Measurements from ENCODE around the gene MIS18A.

Gene MIS18A

DNA sequence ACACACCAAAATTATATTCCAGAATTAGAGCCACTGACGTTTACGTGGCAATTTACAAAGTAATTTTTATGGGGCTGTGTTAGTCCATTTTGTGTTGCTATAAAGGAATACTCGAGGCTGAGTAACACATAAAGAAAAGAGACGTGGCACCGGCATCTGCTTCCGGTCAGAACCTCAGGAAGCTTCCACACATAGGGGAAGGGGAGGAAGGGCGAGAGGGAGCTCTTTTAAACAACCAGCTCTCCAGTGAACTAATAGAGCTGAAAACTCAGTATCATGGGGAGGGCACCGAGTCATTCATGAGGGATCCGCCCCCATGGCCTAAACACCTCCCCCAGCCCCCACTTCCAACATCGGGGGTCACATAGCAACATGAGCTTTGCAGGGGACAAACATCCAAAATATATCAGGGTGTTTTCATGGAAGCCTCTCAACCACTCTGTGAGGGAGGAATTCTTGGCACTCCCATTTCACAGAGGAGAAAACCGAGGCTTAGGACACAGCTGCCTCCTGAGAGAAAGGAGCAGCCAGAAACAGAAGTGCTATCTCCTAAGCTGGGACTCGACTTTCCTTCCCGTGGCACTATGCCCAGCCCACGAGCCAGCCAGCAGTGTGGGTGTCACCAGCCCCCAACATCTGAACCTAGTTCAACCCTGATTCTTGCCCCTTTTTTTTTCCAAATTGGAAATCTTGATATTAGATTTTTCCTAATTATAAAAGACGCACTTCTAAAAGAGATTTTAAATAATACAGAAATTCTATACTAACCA is 29.2 kb downstream of the MIS18A start:
- DNase-seq, result no peak

DNA sequence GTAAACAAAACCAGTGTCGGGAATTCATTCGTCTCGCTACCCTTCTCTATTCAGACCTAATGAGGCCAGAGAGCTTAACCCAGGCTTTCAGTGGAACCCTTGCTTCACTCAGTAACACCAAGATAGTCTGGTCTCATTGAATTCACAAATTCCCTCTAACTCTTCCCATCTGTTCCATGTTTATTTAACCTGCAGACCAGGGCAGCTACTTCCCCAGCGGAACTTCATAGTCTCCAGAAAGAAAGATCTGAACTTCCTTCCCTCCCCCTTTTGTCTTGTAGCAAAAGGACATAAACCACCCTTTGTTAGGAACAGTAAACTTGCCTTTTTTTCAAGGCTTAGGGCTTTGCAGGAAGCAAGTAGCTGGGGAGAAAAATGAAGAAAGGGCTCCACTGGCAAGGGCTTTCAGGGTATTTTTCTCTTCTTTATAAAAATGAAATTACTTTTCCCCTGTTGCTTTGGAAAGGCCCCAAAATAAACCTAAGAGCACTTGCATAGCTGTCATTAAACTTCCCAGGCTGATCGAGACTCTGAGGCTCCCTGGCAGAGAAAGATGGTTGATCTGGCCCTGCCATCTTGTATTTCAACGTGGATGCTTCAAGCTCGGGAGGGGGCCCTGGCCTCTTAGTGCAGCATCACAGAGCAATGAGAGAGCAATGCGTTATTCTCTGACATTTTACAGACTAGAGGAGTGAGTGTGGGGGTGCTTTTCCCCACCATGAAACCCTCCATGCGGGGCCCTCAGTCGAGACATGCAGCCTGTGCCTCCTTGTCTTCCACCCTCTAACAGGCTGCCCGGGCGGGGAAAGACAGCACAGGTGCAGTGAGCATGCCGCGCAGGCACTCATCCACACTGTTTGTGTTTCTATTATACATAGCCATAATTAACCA is 30.0 kb downstream of the MIS18A start:
- no peak for DNase-seq

DNA sequence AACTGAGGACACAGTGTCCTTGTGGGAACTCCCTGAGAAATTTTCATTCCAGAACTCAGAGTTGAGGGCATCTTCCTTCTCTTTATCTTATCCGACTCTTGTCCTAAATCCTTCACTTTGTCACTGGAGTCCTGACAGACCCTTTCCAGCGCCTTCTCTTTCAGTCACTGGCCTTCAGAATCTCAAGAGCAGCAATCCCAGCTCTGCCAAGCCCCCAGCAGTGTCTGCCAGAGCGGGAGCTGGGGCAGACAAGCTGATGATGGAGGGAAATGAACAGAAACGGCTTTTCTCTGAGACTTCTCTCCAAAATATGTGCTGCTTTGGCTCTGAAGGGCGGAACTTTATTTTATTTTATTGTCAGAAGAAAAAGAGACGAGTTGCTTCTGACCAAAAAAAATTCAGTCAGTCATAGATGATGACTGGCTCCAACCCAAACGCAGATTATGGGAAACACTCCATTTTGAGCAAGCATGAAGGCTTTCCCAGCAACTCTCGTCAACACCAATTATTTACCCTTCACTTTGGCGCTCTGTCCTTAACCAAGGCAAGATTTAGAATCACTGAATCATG is 32.2 kb downstream of the MIS18A start:
- no peak for DNase-seq

DNA sequence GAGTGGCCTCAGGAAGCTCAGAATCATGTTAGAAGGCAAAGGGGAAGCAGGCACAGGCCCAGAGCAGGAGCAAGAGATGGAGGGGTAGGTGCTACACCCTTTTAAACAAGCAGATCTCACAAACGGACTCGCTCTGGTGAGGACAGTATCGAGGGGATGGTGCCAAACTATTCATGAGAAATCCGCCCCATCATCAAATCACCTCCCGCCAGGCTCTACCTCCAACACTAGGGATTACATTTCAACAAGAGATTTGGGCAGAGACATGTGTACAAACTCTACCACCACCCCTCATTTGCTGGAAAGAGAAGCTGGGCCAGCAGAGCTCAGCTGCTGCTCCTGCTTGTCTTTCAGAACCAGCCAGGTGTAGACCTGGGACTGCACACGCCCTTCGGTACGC is 32.9 kb downstream of the MIS18A start:
- no peak for DNase-seq

DNA sequence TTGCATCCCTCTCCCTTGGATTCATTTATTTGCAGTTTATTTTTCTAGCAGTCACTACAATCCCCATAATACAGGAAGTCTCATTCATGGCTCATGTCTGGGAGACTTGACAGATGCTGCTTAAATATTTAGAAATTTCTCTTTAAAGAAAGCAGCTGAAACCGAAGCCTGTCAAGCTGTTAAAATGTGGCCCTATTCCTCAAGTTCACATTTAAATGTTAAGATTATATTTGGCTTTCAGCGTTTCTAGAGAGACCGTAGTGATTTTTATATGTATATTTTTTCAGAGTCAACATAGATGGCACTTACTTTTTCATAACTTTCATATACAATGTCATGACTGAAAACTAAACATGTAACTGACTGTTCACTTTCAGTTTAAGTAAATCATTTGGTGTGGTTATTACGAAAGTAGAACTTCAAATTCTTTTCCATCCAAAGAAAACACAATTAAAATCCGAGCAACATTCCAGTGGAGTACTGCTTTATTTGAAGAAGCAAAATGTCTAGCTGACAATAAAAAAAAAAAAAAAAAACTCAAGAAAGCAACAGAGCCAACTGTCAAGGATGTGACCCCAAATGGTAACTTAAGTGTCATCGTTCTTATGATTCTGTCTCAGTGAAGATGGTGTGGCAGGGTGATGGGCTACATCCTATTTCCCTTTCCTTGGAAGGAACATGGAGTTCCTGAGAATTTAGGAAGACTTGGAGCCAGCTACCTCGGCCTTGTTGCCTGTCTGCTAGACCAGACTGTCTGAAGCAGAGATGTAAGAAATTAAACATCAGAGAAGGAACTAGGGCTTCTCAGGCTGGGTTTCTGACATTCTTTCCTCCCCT is 37.8 kb downstream of the MIS18A start:
- no peak for DNase-seq

DNA sequence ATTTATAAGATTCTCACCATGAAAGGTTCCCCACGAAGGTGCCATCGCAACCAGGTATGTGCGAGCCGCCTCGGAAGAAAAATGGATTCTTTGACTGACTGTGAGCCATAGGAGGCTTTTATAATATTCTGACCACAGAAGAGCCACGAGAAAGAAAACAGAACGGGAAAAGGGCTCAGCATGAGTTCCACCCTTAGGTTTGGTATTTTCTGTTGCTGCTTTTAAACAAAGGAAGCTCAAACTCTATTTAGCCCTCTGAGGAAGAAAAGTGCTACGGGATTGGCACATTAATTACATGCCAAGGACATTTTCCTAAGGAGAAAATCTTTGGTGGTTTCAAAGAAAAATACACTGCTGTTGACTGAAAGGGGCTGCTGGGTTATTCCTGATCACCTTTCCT is 39.3 kb downstream of the MIS18A start:
- DNase-seq, result no peak

DNA sequence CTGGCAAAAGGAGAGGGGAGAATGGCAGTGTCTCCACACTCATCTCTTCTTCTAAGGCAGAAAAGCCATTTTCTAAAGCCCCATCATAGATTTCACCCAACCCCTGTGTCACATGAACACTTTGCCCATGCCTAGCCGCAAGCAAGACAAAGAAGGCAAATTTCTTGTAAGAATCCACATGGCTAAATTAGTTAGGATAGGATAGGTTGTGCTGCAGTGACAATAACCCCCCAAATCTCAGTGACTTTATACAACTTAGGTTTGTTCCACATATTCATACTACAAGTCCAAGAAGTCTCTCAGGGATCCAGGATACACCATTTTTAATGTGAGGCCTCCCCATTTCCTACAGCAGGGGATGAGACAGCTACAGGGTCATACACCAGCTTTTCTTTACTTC is 40.8 kb downstream of the MIS18A start:
- no peak for DNase-seq

DNA sequence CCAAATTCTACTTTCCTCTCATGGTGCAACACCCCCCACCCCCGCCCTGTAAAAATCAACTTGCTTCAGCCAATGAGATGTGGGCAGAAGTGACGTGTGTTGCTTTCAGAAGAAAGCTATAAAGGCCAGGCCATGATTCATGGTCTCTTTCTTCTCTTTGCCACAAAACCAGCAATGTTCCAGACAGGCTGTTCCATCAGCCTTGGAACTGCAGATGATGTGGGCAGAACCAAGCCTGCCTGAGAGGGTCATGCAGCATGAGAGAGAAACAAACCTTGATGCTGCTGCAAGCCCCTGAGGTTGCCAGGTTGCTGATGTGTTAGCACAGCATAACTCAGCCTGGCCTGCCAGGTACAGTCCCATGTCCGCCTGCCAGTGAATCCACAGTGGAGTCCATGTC is 41.8 kb downstream of the MIS18A start:
- DNase-seq, result no peak

DNA sequence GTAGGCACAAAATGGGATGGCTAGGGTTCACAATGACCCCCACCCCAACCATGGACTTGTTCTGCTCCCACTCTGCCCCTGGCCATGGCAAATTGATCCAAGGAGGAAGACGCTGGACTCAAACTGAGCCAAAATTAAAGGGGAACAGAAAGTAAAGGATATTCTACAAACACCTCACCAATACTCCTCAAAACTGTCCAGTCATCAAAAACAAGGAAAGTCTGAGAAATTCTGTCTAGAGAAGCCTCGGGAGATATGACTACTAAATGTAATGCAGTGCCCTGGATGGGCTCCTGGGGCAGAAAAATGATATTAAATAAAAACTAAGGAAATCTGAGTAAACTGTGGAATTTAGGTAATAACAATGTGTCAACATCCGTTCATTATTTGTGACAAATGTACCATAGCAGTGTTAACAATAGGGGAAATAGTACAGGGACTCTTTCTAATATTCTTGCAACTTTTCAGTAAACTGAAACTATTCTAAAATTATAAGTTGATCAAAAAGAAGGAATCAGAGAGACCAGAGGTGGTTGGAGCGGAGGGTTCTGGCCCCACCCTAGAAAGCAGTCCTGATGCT is 45.0 kb downstream of the MIS18A start:
- no peak for DNase-seq

DNA sequence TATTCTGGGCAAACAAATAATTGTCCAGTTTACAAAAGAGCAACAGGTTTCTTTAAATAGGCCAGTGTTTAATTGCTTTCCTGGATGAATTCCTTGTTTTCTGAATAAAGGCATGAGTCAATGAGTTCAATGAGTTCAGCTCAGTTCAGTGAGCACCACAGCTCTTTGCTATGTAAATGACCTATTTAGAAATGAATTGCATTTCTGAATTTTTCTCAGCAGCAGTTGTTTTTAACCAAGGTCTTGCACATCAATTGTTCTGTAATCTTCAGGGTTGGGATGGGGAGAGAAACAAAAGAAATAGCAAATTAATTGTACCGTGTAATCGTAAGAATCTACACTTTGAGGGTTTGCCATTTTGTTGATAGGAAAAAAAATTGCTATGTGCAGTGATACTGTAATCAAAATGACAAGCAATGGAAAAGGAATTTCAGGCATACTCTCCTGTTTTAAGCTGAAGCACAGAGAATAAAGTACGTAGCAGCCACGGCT is 45.7 kb downstream of the MIS18A start:
- no peak for DNase-seq

DNA sequence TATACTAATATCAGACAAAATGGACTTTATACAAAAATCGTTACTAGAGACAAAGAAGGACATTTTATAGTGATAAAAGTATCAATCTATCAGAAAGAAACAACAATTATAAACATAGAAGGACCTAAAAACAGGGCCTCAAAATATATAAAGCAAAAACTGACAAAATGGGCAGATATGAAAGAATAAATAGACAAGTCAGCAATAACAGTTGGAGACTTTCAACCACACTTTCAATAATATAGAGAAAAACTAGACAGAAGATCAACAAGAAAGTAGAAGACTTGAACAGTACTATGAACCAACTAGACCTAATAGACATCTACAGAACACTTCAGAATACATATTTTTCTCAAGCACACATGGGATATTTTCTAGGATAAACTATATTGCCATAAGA is 52.4 kb downstream of the MIS18A start:
- no peak for DNase-seq

Data from NCI-H526 (cell line).